Measurements from ENCODE around the gene IGFL3. TPM values are rescaled to one million over a fixed set of nuclear protein-coding genes. Genes with fewer than 3 reads are reported as not detected.
A peak's percentile ranks its signal among the peaks of the same experiment; 100 is the strongest.

IGFL3 gene
- total and polyA plus RNA-seq, 2 experiments from 2014 or later = 2.6 to 5.5 TPM

DNA sequence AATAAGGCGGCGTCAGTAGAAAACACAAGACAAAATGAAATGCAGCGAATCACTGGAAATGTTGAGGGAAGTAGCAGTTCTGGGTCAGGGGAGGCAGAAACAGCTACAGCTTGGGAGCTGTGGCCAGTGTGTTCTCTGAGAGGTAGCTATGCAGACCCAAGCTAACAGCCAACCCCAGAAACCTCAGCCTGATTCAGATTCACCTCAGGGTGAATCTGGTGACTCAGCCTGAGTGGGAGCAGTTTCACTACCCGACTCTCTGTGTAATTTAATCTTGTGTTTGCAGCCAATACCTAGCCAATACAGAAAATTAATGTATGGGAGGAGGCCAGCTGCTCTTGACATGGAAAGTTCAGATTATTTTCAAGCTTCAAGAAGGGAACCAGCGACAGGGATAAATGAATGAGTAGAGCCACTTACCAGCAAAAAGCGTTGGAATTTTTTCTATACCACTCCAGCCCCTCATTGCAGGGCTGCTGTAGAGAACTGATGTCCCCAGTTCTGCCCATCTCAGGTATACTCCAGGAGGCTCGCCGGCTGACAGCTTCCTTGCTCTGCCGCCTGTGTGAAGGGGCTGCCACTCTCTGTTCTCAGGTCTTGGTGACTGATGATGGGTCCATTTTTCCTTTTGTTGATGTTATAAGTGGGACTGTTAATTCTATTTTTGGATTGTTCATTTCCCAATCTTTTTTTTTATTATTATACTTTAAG lies 8.9 kb downstream of the IGFL3 start:
- H3K4me3 ChIP-seq = no peak overlapping the region
- peak; percentile 27 for DNase-seq (ENCODE audit: low spot score)
- H3K9me2 ChIP-seq (replicated peaks; ENCODE audit: insufficient read depth) = no peaks in the 10 kb centered on the region
- no peaks in the 10 kb centered on the region for H3K79me2 ChIP-seq
- peaks cover 8% of the 10 kb centered on the region for H3K27me3 ChIP-seq
- WGBS (ENCODE audit: low lambda C conversion rate, missing lambda C conversion rate) = 78% methylated on average over 9 of the region's 9 CpGs
- H4K20me1 ChIP-seq (ENCODE audit: insufficient read depth, poor library complexity, severe bottlenecking) = no peaks in the 10 kb centered on the region
- TF ChIP-seq, protein P1, sequence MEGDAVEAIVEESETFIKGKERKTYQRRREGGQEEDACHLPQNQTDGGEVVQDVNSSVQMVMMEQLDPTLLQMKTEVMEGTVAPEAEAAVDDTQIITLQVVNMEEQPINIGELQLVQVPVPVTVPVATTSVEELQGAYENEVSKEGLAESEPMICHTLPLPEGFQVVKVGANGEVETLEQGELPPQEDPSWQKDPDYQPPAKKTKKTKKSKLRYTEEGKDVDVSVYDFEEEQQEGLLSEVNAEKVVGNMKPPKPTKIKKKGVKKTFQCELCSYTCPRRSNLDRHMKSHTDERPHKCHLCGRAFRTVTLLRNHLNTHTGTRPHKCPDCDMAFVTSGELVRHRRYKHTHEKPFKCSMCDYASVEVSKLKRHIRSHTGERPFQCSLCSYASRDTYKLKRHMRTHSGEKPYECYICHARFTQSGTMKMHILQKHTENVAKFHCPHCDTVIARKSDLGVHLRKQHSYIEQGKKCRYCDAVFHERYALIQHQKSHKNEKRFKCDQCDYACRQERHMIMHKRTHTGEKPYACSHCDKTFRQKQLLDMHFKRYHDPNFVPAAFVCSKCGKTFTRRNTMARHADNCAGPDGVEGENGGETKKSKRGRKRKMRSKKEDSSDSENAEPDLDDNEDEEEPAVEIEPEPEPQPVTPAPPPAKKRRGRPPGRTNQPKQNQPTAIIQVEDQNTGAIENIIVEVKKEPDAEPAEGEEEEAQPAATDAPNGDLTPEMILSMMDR (IDR thresholded peaks at IDR 0.05; ENCODE audit: poor library complexity) = no peak
- H3K9me3 ChIP-seq (ENCODE audit: low read depth) = no peaks in the 10 kb centered on the region
- H3K4me1 ChIP-seq (ENCODE audit: insufficient read depth) = peaks cover 8% of the 10 kb centered on the region
- no peak overlapping the region for H2AFZ ChIP-seq
- no peaks in the 10 kb centered on the region for H3K36me3 ChIP-seq (replicated peaks; ENCODE audit: insufficient read depth, low read depth)
- peak overlapping the region; percentile 23 for H3K4me2 ChIP-seq
- peak overlapping the region; percentile 34 for H3K27ac ChIP-seq

DNA sequence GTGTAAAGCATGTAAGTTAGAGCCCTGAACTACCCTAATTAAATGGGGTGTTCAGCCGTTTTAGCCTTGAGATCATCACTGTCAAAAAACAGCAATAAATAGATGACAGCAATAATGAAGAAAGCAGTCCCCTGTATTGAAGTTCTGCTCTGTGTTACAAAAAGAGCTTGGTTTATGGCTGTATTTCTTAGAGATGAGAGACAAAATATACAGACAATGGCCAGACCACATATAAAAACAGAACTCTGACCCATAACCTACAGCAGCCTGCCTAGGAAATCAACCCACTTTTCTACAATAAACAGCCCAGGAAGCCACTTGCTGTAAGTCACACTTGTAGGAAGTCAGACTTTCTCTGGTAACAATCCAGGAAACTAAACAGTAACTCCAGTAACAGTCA lies 10.8 kb downstream of the IGFL3 start:
- no peak for DNase-seq (ENCODE audit: low spot score)
- Histone ChIP-seq H3K4me2 (no peak overlapping the region), H3K27ac (no peak overlapping the region), H3K9me2 (replicated peaks; ENCODE audit: insufficient read depth) (no peaks in the 10 kb centered on the region), H3K36me3 (replicated peaks; ENCODE audit: insufficient read depth, low read depth) (no peaks in the 10 kb centered on the region), H4K20me1 (ENCODE audit: insufficient read depth, poor library complexity, severe bottlenecking) (no peaks in the 10 kb centered on the region), H3K27me3 (peaks cover 8% of the 10 kb centered on the region), H3K79me2 (no peaks in the 10 kb centered on the region), H2AFZ (no peak overlapping the region), H3K4me3 (no peak overlapping the region), H3K9me3 (ENCODE audit: low read depth) (no peaks in the 10 kb centered on the region), H3K4me1 (ENCODE audit: insufficient read depth) (peaks cover 8% of the 10 kb centered on the region)
- TF ChIP-seq, protein P1 (IDR thresholded peaks at IDR 0.05; ENCODE audit: poor library complexity) = no peak
- TF ChIP-seq EZH2phosphoT487 (IDR thresholded peaks at IDR 0.05; ENCODE audit: low read depth, severe bottlenecking, unreplicated experiment) (no peak), EZH2 (IDR thresholded peaks at IDR 0.05; ENCODE audit: borderline replicate concordance) (no peak)
- WGBS (ENCODE audit: low lambda C conversion rate, missing lambda C conversion rate) = 25% methylated on average over 1 of the region's 1 CpG

DNA sequence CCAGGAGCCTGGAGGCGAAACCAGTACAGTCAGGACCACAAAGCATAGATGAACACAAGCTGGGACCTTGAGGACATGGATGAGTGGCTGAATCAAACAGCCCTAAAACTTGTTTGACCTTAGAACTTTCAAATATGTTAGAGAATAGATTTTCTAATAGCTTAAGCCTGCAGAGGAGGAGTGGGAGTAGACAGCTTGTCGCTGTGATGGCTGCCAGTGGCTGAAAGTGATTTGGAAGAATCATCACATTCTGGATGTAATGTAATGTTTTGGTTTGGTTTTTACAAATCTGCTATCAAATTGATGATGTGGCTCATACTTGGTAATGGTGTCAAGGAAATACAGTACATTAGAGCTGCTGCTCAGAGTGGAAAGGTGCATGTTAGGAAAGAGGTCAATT lies 12.0 kb downstream of the IGFL3 start:
- Histone ChIP-seq H4K20me1 (ENCODE audit: insufficient read depth, poor library complexity, severe bottlenecking) (no peaks in the 10 kb centered on the region), H3K27ac (no peak overlapping the region), H3K27me3 (peaks cover 8% of the 10 kb centered on the region), H3K9me3 (ENCODE audit: low read depth) (no peaks in the 10 kb centered on the region), H2AFZ (no peak overlapping the region), H3K4me1 (ENCODE audit: insufficient read depth) (peaks cover 8% of the 10 kb centered on the region), H3K36me3 (replicated peaks; ENCODE audit: insufficient read depth, low read depth) (no peaks in the 10 kb centered on the region), H3K9me2 (replicated peaks; ENCODE audit: insufficient read depth) (no peaks in the 10 kb centered on the region), H3K4me3 (no peak overlapping the region), H3K4me2 (no peak overlapping the region), H3K79me2 (no peaks in the 10 kb centered on the region)
- DNase-seq (ENCODE audit: low spot score) = no peak
- WGBS (ENCODE audit: low lambda C conversion rate, missing lambda C conversion rate) = 90% methylated on average over 2 of the region's 2 CpGs
- TF ChIP-seq EZH2 (IDR thresholded peaks at IDR 0.05; ENCODE audit: borderline replicate concordance) (no peak), EZH2phosphoT487 (IDR thresholded peaks at IDR 0.05; ENCODE audit: low read depth, severe bottlenecking, unreplicated experiment) (no peak)
- TF ChIP-seq, protein P1 (IDR thresholded peaks at IDR 0.05; ENCODE audit: poor library complexity) = no peak

Data from hepatocyte (in vitro differentiated cells).